H1 (cell line): ENCODE data around the gene RASD1. TPM values are rescaled to one million over a fixed set of nuclear protein-coding genes. Genes with fewer than 3 reads are reported as not detected.

Experiments used
- CTCF ChIA-PET: fragments of 300-600 bp; sonication (Branson Sonifier 250); formaldehyde crosslinking; loops from one replicate; lab custom pipeline; 2021; ENCODE audit not compliant: partially characterized antibody; lab: Charles Lee
- POLR2A ChIA-PET: fragments of 300-600 bp; sonication (Branson Sonifier 250); formaldehyde crosslinking; loops from one replicate; lab custom pipeline; 2021; ENCODE audit warnings: inconsistent platforms; ENCODE audit not compliant: partially characterized antibody; lab: Charles Lee
- DNase-seq, 2 experiments: peaks; one replicate each; pipeline versions ENCODE4 v3.0.0 to v3.0.0-alpha.2; 2010 to 2022; ENCODE audit warnings: low spot score in 2 of 2, low read depth in 1 of 2, mixed read lengths in 1 of 2
- FAIRE-seq: peaks from 2 replicates; lab custom pipeline; 2011; peaks lifted over from hg19 to GRCh38; lab: Jason Lieb, UNC
- H2AFZ ChIP-seq: 2 replicates; pipeline ENCODE4 v1.8.1; 2012; ENCODE audit warnings: low read length, inconsistent platforms
- H2AK5ac ChIP-seq: 2 replicates; pipeline ENCODE4 v1.6.1; 2013; ENCODE audit warnings: low read depth, low read length
- H2BK120ac ChIP-seq: replicated peaks from 2 replicates; pipeline ENCODE3; 2013; ENCODE audit warnings: low read depth, low read length, inconsistent platforms
- H2BK12ac ChIP-seq: 2 replicates; pipeline ENCODE4 v1.6.1; 2013; ENCODE audit warnings: low read depth, low read length
- H2BK15ac ChIP-seq: 2 replicates; pipeline ENCODE4 v1.6.1; 2013; ENCODE audit warnings: low read length
- H2BK20ac ChIP-seq: 2 replicates; pipeline ENCODE4 v1.6.1; 2013; ENCODE audit warnings: low read length
- H2BK5ac ChIP-seq: 2 replicates; pipeline ENCODE4 v1.6.1; 2013; ENCODE audit warnings: low read depth, low read length
- H3K14ac ChIP-seq: 2 replicates; pipeline ENCODE4 v1.6.1; 2013; ENCODE audit warnings: inconsistent platforms; ENCODE audit not compliant: insufficient read length
- H3K18ac ChIP-seq: 2 replicates; pipeline ENCODE4 v1.6.1; 2013; ENCODE audit warnings: low read length; ENCODE audit errors: extremely low read depth
- H3K23ac ChIP-seq: 2 replicates; pipeline ENCODE4 v1.6.1; 2013; ENCODE audit warnings: inconsistent platforms; ENCODE audit not compliant: insufficient read length
- H3K23me2 ChIP-seq: 2 replicates; pipeline ENCODE4 v1.6.1; 2013; ENCODE audit warnings: low read depth, low read length
- H3K27ac ChIP-seq: 2 replicates; pipeline ENCODE4 v1.6.1; 2011; ENCODE audit warnings: low read depth, low read length, inconsistent platforms
- H3K27me3 ChIP-seq, 4 experiments: replicated peaks in 1 of 4; 1 replicate in 1 of 4; 2 replicates in 3 of 4; pipeline versions ENCODE4 v1.6.1 to v1.8.1; 2011 to 2013; ENCODE audit warnings: low read length in 3 of 4, mild to moderate bottlenecking in 3 of 4, inconsistent platforms in 2 of 4, mixed read lengths in 2 of 4, moderate library complexity in 1 of 4; ENCODE audit not compliant: control insufficient read depth in 3 of 4, insufficient read depth in 3 of 4; ENCODE audit errors: extremely low read depth in 1 of 4
- H3K36me3 ChIP-seq, 4 experiments: 2 replicates each; pipeline versions ENCODE4 v1.6.1 to v1.8.1; 2011 to 2013; ENCODE audit warnings: mild to moderate bottlenecking in 4 of 4, low read length in 3 of 4, moderate library complexity in 2 of 4, control low read depth in 1 of 4, inconsistent platforms in 1 of 4; ENCODE audit not compliant: insufficient read depth in 4 of 4, control insufficient read depth in 2 of 4
- H3K4ac ChIP-seq: replicated peaks from 2 replicates; pipeline ENCODE3; 2013; ENCODE audit warnings: low read length, low read depth, mixed read lengths, inconsistent platforms; ENCODE audit not compliant: insufficient read length
- H3K4me1 ChIP-seq, 4 experiments: replicated peaks in 1 of 4; 1 replicate in 1 of 4; 2 replicates in 3 of 4; pipeline versions ENCODE4 v1.6.1 to v1.8.1; 2011 to 2013; ENCODE audit warnings: low read length in 3 of 4, inconsistent platforms in 2 of 4, mixed read lengths in 1 of 4; ENCODE audit not compliant: insufficient read depth in 4 of 4, control insufficient read depth in 3 of 4
- H3K4me2 ChIP-seq, 2 experiments: 2 replicates each; pipeline versions ENCODE4 v1.6.1 to v1.8.1; 2011 to 2013; ENCODE audit warnings: low read depth in 2 of 2, low read length in 2 of 2, control low read depth in 1 of 2, inconsistent platforms in 1 of 2, mild to moderate bottlenecking in 1 of 2; ENCODE audit not compliant: insufficient read depth in 1 of 2
- H3K4me3 ChIP-seq, 4 experiments: fragments of 200-600, 300-600 bp in 1 of 4; sonication (generic), shearing (Covaris generic), sonication (Bioruptor Twin) in 1 of 4; 2 replicates each; pipeline versions ENCODE4 v1.5.1 to v1.8.1; 2011 to 2016; ENCODE audit warnings: low read length in 4 of 4, low read depth in 3 of 4, control low read depth in 2 of 4, inconsistent platforms in 2 of 4, mild to moderate bottlenecking in 2 of 4, mixed read lengths in 1 of 4, moderate library complexity in 1 of 4; ENCODE audit not compliant: insufficient read depth in 2 of 4; ENCODE audit errors: extremely low read depth in 1 of 4
- H3K56ac ChIP-seq: replicated peaks from 2 replicates; pipeline ENCODE3; 2013; ENCODE audit warnings: low read depth, mild to moderate bottlenecking, mixed read lengths, low read length, inconsistent platforms; ENCODE audit not compliant: insufficient read length
- H3K79me1 ChIP-seq: 2 replicates; pipeline ENCODE4 v1.6.1; 2013; ENCODE audit warnings: low read depth, low read length, control low read depth
- H3K79me2 ChIP-seq, 2 experiments: 2 replicates each; pipeline versions ENCODE4 v1.6.1 to v1.8.1; 2012 to 2013; ENCODE audit warnings: low read length in 2 of 2, mild to moderate bottlenecking in 2 of 2, inconsistent platforms in 1 of 2; ENCODE audit not compliant: insufficient read depth in 2 of 2, control insufficient read depth in 1 of 2
- H3K9ac ChIP-seq, 4 experiments: replicated peaks in 1 of 4; 1 replicate in 1 of 4; 2 replicates in 3 of 4; pipeline versions ENCODE4 v1.6.1 to v1.8.1; 2011 to 2013; ENCODE audit warnings: low read depth in 3 of 4, low read length in 3 of 4, control low read depth in 2 of 4, mild to moderate bottlenecking in 2 of 4, moderate library complexity in 2 of 4, inconsistent platforms in 1 of 4; ENCODE audit errors: extremely low read depth in 1 of 4
- H3K9me3 ChIP-seq, 2 experiments: 2 replicates each; pipeline versions ENCODE4 v1.6.1 to v1.8.1; 2012 to 2013; ENCODE audit warnings: mild to moderate bottlenecking in 2 of 2, moderate library complexity in 2 of 2, control low read depth in 1 of 2, inconsistent platforms in 1 of 2, low read depth in 1 of 2, low read length in 1 of 2, mixed read lengths in 1 of 2; ENCODE audit not compliant: insufficient read depth in 2 of 2
- H4K20me1 ChIP-seq, 2 experiments: replicated peaks in 1 of 2; 2 replicates each; pipeline versions ENCODE3 to v1.8.1; 2011 to 2013; ENCODE audit warnings: inconsistent platforms in 2 of 2, low read length in 2 of 2, mild to moderate bottlenecking in 1 of 2; ENCODE audit not compliant: insufficient read depth in 2 of 2, control insufficient read depth in 1 of 2
- H4K5ac ChIP-seq: 2 replicates; pipeline ENCODE4 v1.6.1; 2013; ENCODE audit warnings: low read length, low read depth, mixed read lengths, inconsistent platforms; ENCODE audit not compliant: insufficient read length
- H4K8ac ChIP-seq: 2 replicates; pipeline ENCODE4 v1.8.0; 2013; ENCODE audit warnings: mild to moderate bottlenecking, moderate library complexity, low read length, inconsistent platforms; ENCODE audit not compliant: insufficient read depth; ENCODE audit errors: extremely low read depth
- H4K91ac ChIP-seq: replicated peaks from 2 replicates; pipeline ENCODE3; 2013; ENCODE audit warnings: low read length, mixed read lengths, inconsistent platforms; ENCODE audit not compliant: insufficient read length
- CREB1 ChIP-seq: IDR thresholded peaks from 2 replicates; pipeline ENCODE4 v1.6.1; 2012; ENCODE audit warnings: inconsistent platforms
- CTBP2 ChIP-seq: IDR thresholded peaks from 2 replicates; pipeline ENCODE4 v1.7.0; 2011; ENCODE audit warnings: borderline replicate concordance, mild to moderate bottlenecking, moderate library complexity, mixed read lengths, low read length; ENCODE audit not compliant: insufficient read depth, insufficient read length
- HDAC2 ChIP-seq, 2 experiments: fragments of 300-600 bp in 1 of 2; sonication (generic) in 1 of 2; IDR thresholded peaks; 2 replicates each; pipeline ENCODE4 v1.6.1; 2011 to 2012; ENCODE audit warnings: low read depth in 2 of 2, low read length in 2 of 2, mild to moderate bottlenecking in 2 of 2, moderate library complexity in 2 of 2, borderline replicate concordance in 1 of 2, inconsistent platforms in 1 of 2
- NRF1 ChIP-seq: IDR thresholded peaks from 2 replicates; pipeline ENCODE4 v1.6.1; 2011; ENCODE audit warnings: mild to moderate bottlenecking, low read depth, low read length, improper control_type of control experiment
- SP2 ChIP-seq: IDR thresholded peaks from 2 replicates; pipeline ENCODE4 v1.6.1; 2012; ENCODE audit warnings: mild to moderate bottlenecking, low read length, inconsistent platforms
- WGBS, 2 experiments: shearing (Covaris generic) in 1 of 2; methylation state at CpG; one replicate each; pipeline versions ENCODE4 v1.1.6 to v1.1.7; 2013 to 2015; ENCODE audit warnings: low lambda C conversion rate in 2 of 2, mixed read lengths in 2 of 2, inconsistent platforms in 1 of 2, low coverage in 1 of 2, missing lambda C conversion rate in 1 of 2; ENCODE audit not compliant: insufficient replicate concordance in 2 of 2, insufficient coverage in 1 of 2, insufficient read length in 1 of 2; ENCODE audit errors: extremely low coverage in 1 of 2, missing lambda C conversion rate in 1 of 2; 5-methylcytosine and 5-hydroxymethylcytosine counted together
- polyA plus RNA-seq, 7 experiments: library from polyadenylated mRNA; depleted of rRNA in 3 of 7; stranded (reverse) in 5 of 7; unstranded in 2 of 7; fragments of >200 nt in 5 of 7; fragments of 200-250 nt in 2 of 7; gene quantifications; 1 replicate in 5 of 7; 2 replicates in 1 of 7; 4 replicates in 1 of 7; pipeline versions ENCODE4 v1.2.1 to v1.2.3, GENCODE V29; 2011 to 2013; ENCODE audit warnings: missing spikeins in 2 of 7, mixed read lengths in 2 of 7
- total RNA-seq: library from RNA; stranded (reverse); fragmentation: NEBNext Ultra II Directional; extraction: Animal tissue kit (Norgen Biotek cat#: 25700); gene quantifications from 2 replicates; pipeline ENCODE4 v1.2.1, GENCODE V29; 2021

The RASD1 gene
- total and polyA plus RNA-seq, 2 of the 8 experiments (the other 6 are each of a cell fraction or from before 2014, with no cell fraction given) = 2.3 to 2.6 TPM

DNA sequence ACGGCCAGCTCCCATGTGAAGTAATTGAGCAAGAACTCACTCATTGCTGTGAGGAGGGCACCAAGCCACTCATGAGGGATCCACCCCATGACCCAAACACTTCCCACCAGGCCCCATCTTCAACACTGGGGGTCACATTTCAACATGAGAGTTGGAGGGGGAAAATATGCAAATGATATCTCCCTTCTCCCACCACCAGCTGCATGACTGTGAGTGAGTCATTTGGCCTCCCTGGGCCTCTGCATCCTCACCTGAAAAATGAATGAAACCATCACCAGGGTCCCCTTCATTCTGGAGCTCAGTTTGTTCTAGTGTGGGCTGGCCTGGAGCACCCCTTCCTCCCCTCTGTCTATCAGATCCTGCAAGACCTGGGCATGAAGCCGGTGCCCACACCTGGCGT is 26.2 kb downstream of the RASD1 start:
- H2BK5ac ChIP-seq = no peak overlapping the region
- H2BK15ac ChIP-seq = no peak overlapping the region
- no peak overlapping the region for H4K8ac ChIP-seq
- no peak overlapping the region for H3K18ac ChIP-seq
- ChIA-PET POLR2A (interaction anchor here (0.9 kb wide), 1 partner anchor 26 kb away, joined by 4 read pairs; the partner anchor contains the start of gene RASD1), CTCF (interaction anchor here (0.8 to 1.6 kb wide), 3 partner anchors 70 to 200 kb away, joined by 3 to 5 read pairs (median 3); no protein-coding TSS in a partner anchor)
- H3K4me1 ChIP-seq = no peaks in the 10 kb centered on the region
- no peak overlapping the region for H3K27ac ChIP-seq
- H3K4ac ChIP-seq = no peak overlapping the region
- no peak overlapping the region for H3K14ac ChIP-seq
- H3K79me2 ChIP-seq = no peaks in the 10 kb centered on the region
- no peak overlapping the region for H4K91ac ChIP-seq
- no peak overlapping the region for H3K23ac ChIP-seq
- H3K56ac ChIP-seq = no peak overlapping the region
- no peak overlapping the region for H3K4me3 ChIP-seq
- no peak overlapping the region for H3K9ac ChIP-seq
- no peak overlapping the region for H3K4me2 ChIP-seq
- no peaks in the 10 kb centered on the region for H4K20me1 ChIP-seq
- no peak overlapping the region for H4K5ac ChIP-seq
- H3K79me1 ChIP-seq = no peaks in the 10 kb centered on the region
- H2BK120ac ChIP-seq = no peak overlapping the region
- 88% methylated on average over 3 of the region's 3 CpGs; no CpG with 5 or more reads in 1 of the 2 experiments for whole genome bisulfite sequencing, 2 experiments
- DNase-seq (no peak), FAIRE-seq (no peak)
- no peaks in the 10 kb centered on the region; a peak in 2 of 7 replicates for H3K27me3 ChIP-seq
- no peak overlapping the region for H2AFZ ChIP-seq
- no peak for TF ChIP-seq CTBP2
- TF ChIP-seq HDAC2 (IDR thresholded peaks at IDR 0.05; ENCODE audit: borderline replicate concordance in 1 of 2, low read depth in 2 of 2, low read length in 2 of 2) = no peak
- TF ChIP-seq NRF1 = no peak
- no peak for TF ChIP-seq CREB1
- no peak for TF ChIP-seq SP2
- H2BK12ac ChIP-seq = no peak overlapping the region
- no peak overlapping the region for H2BK20ac ChIP-seq
- no peaks in the 10 kb centered on the region for H3K36me3 ChIP-seq
- no peaks in the 10 kb centered on the region; the same call in 1 of the 2 replicates for H3K23me2 ChIP-seq
- H2AK5ac ChIP-seq = no peak overlapping the region
- H3K9me3 ChIP-seq = no peaks in the 10 kb centered on the region
